ENCODE data around the gene CLDN22. TPM values are rescaled to one million over a fixed set of nuclear protein-coding genes. Genes with fewer than 3 reads are reported as not detected.

CLDN22 gene
- total RNA-seq (not detected), polyA plus RNA-seq (not detected)

- 73% methylated on average over 6 of the region's 6 CpGs for WGBS
- DNase-seq (ENCODE audit: extremely low spot score), result no peak
- no peak within 1 kb of the TSS for H3K4me3 ChIP-seq (ENCODE audit: low read depth, low read length)
- peaks cover 3% of the 10 kb centered on the region for H3K36me3 ChIP-seq (ENCODE audit: insufficient read depth)
- H3K27ac ChIP-seq (ENCODE audit: low read depth), result no peak within 1 kb of the TSS
- no peaks in the 10 kb centered on the region for H3K4me1 ChIP-seq (ENCODE audit: insufficient read depth)
Measured at GRCh38 chr4:183320211-183321059, at the start of gene CLDN22. TSS of gene CLDN22 (minus strand) at chr4:183320276. CDS start at chr4:183320218, 58 bp downstream.

- Histone ChIP-seq H3K27ac (ENCODE audit: low read depth) (no peak overlapping the region), H3K4me3 (ENCODE audit: low read depth, low read length) (no peak overlapping the region), H3K36me3 (ENCODE audit: insufficient read depth) (no peaks in the 10 kb centered on the region), H3K4me1 (ENCODE audit: insufficient read depth) (no peaks in the 10 kb centered on the region)
- WGBS, result 76% methylated on average over 8 of the region's 8 CpGs
- no peak for DNase-seq (ENCODE audit: extremely low spot score)
Measured at GRCh38 chr4:183369073-183369472, 49.0 kb upstream of the CLDN22 start.

- no peaks in the 10 kb centered on the region for H3K36me3 ChIP-seq (ENCODE audit: insufficient read depth)
- H3K4me1 ChIP-seq (ENCODE audit: insufficient read depth), result no peaks in the 10 kb centered on the region
- DNase-seq (ENCODE audit: extremely low spot score), result no peak
- WGBS, result 85% methylated on average over 16 of the region's 16 CpGs
- H3K27ac ChIP-seq (ENCODE audit: low read depth), result no peak overlapping the region
- no peak overlapping the region for H3K4me3 ChIP-seq (ENCODE audit: low read depth, low read length)
Measured at GRCh38 chr4:183366206-183366835, 46.2 kb upstream of the CLDN22 start.

GRCh38 chr4:183364025-183364424, 43.9 kb upstream of the CLDN22 start:
- no peak overlapping the region for H3K4me3 ChIP-seq (ENCODE audit: low read depth, low read length)
- 73% methylated on average over 10 of the region's 10 CpGs for WGBS
- H3K27ac ChIP-seq (ENCODE audit: low read depth), result no peak overlapping the region
- no peaks in the 10 kb centered on the region for H3K4me1 ChIP-seq (ENCODE audit: insufficient read depth)
- DNase-seq (ENCODE audit: extremely low spot score), result no peak
- no peaks in the 10 kb centered on the region for H3K36me3 ChIP-seq (ENCODE audit: insufficient read depth)

- H3K4me1 ChIP-seq (ENCODE audit: insufficient read depth), result no peaks in the 10 kb centered on the region
- H3K27ac ChIP-seq (ENCODE audit: low read depth), result no peak overlapping the region
- 69% methylated on average over 15 of the region's 15 CpGs for WGBS
- H3K36me3 ChIP-seq (ENCODE audit: insufficient read depth), result no peaks in the 10 kb centered on the region
- no peak overlapping the region for H3K4me3 ChIP-seq (ENCODE audit: low read depth, low read length)
- no peak for DNase-seq (ENCODE audit: extremely low spot score)
Measured at GRCh38 chr4:183362916-183363542, 43.0 kb upstream of the CLDN22 start.

- no peaks in the 10 kb centered on the region for H3K36me3 ChIP-seq (ENCODE audit: insufficient read depth)
- H3K27ac ChIP-seq (ENCODE audit: low read depth), result no peak overlapping the region
- no peaks in the 10 kb centered on the region for H3K4me1 ChIP-seq (ENCODE audit: insufficient read depth)
- H3K4me3 ChIP-seq (ENCODE audit: low read depth, low read length), result no peak overlapping the region
- no peak for DNase-seq (ENCODE audit: extremely low spot score)
- 93% methylated on average over 4 of the region's 4 CpGs for WGBS
Measured at GRCh38 chr4:183362036-183362435, 42.0 kb upstream of the CLDN22 start.

- H3K4me3 ChIP-seq (ENCODE audit: low read depth, low read length), result no peak overlapping the region
- WGBS, result 65% methylated on average over 11 of the region's 11 CpGs
- no peaks in the 10 kb centered on the region for H3K36me3 ChIP-seq (ENCODE audit: insufficient read depth)
- H3K27ac ChIP-seq (ENCODE audit: low read depth), result no peak overlapping the region
- DNase-seq (ENCODE audit: extremely low spot score), result no peak
- no peaks in the 10 kb centered on the region for H3K4me1 ChIP-seq (ENCODE audit: insufficient read depth)
Measured at GRCh38 chr4:183360161-183360919, 40.3 kb upstream of the CLDN22 start.

- Histone ChIP-seq H3K4me3 (ENCODE audit: low read depth, low read length) (no peak overlapping the region), H3K27ac (ENCODE audit: low read depth) (no peak overlapping the region), H3K4me1 (ENCODE audit: insufficient read depth) (no peaks in the 10 kb centered on the region), H3K36me3 (ENCODE audit: insufficient read depth) (no peaks in the 10 kb centered on the region)
- WGBS, result 85% methylated on average over 13 of the region's 13 CpGs
- no peak for DNase-seq (ENCODE audit: extremely low spot score)
Measured at GRCh38 chr4:183358215-183358755, 38.2 kb upstream of the CLDN22 start.

GRCh38 chr4:183356931-183357675, 37.0 kb upstream of the CLDN22 start:
- Histone ChIP-seq H3K27ac (ENCODE audit: low read depth) (no peak overlapping the region), H3K36me3 (ENCODE audit: insufficient read depth) (no peaks in the 10 kb centered on the region), H3K4me3 (ENCODE audit: low read depth, low read length) (no peak overlapping the region), H3K4me1 (ENCODE audit: insufficient read depth) (no peaks in the 10 kb centered on the region)
- WGBS, result 84% methylated on average over 20 of the region's 20 CpGs
- DNase-seq (ENCODE audit: extremely low spot score), result peak; percentile 23

- Histone ChIP-seq H3K27ac (ENCODE audit: low read depth) (no peak overlapping the region), H3K4me3 (ENCODE audit: low read depth, low read length) (no peak overlapping the region), H3K4me1 (ENCODE audit: insufficient read depth) (no peaks in the 10 kb centered on the region), H3K36me3 (ENCODE audit: insufficient read depth) (no peaks in the 10 kb centered on the region)
- DNase-seq (ENCODE audit: extremely low spot score), result no peak
- 78% methylated on average over 20 of the region's 20 CpGs for WGBS
Measured at GRCh38 chr4:183356173-183356830, 36.2 kb upstream of the CLDN22 start.

GRCh38 chr4:183355405-183355804, 35.3 kb upstream of the CLDN22 start:
- Histone ChIP-seq H3K4me3 (ENCODE audit: low read depth, low read length) (no peak overlapping the region), H3K36me3 (ENCODE audit: insufficient read depth) (no peaks in the 10 kb centered on the region), H3K27ac (ENCODE audit: low read depth) (no peak overlapping the region), H3K4me1 (ENCODE audit: insufficient read depth) (no peaks in the 10 kb centered on the region)
- no peak for DNase-seq (ENCODE audit: extremely low spot score)
- WGBS, result 64% methylated on average over 4 of the region's 4 CpGs

GRCh38 chr4:183354219-183354618, 34.1 kb upstream of the CLDN22 start:
- Histone ChIP-seq H3K27ac (ENCODE audit: low read depth) (no peak overlapping the region), H3K36me3 (ENCODE audit: insufficient read depth) (no peaks in the 10 kb centered on the region), H3K4me3 (ENCODE audit: low read depth, low read length) (no peak overlapping the region), H3K4me1 (ENCODE audit: insufficient read depth) (no peaks in the 10 kb centered on the region)
- WGBS, result 57% methylated on average over 9 of the region's 9 CpGs
- DNase-seq (ENCODE audit: extremely low spot score), result no peak
